OCI-LY1 (cell line): ENCODE data around the gene COL20A1.

ENCODE experiments used
- H2AFZ ChIP-seq: fragments of 200-600 bp; sonication (generic), shearing (Covaris generic); 2 replicates; pipeline ENCODE4 v1.6.0; 2014; ENCODE audit warnings: antibody characterized with exemption, mild to moderate bottlenecking, low read length
- H3F3A ChIP-seq: fragments of 200-600 bp; sonication (generic), shearing (Covaris generic); 2 replicates; pipeline ENCODE4 v1.6.0; 2014; ENCODE audit warnings: mild to moderate bottlenecking, antibody characterized with exemption, low read length, moderate library complexity; ENCODE audit not compliant: insufficient read depth
- H3K27ac ChIP-seq: fragments of 200-600 bp; sonication (generic); 2 replicates; pipeline ENCODE4 v1.5.1; 2014; ENCODE audit warnings: low read length, mixed run types, mild to moderate bottlenecking, low read depth; ENCODE audit not compliant: poor library complexity, severe bottlenecking
- H3K27me3 ChIP-seq: fragments of 200-600 bp; sonication (generic); 2 replicates; pipeline ENCODE4 v1.6.0; 2014; ENCODE audit warnings: antibody characterized with exemption, mild to moderate bottlenecking, low read length, moderate library complexity; ENCODE audit not compliant: insufficient read depth
- H3K36me3 ChIP-seq: fragments of 200-600 bp; sonication (generic); 2 replicates; pipeline ENCODE4 v1.6.1; 2014; ENCODE audit warnings: mild to moderate bottlenecking, antibody characterized with exemption, low read length, moderate library complexity, mixed read lengths; ENCODE audit not compliant: insufficient read depth
- H3K4me1 ChIP-seq: fragments of 200-600 bp; sonication (generic); 2 replicates; pipeline ENCODE4 v1.5.1; 2014; ENCODE audit warnings: mild to moderate bottlenecking, low read length, moderate library complexity; ENCODE audit not compliant: insufficient read depth, severe bottlenecking
- H3K4me2 ChIP-seq: fragments of 200-600 bp; sonication (generic), shearing (Covaris generic); 2 replicates; pipeline ENCODE4 v1.6.1; 2014; ENCODE audit warnings: low read length
- H3K4me3 ChIP-seq: fragments of 200-600 bp; sonication (generic); 2 replicates; pipeline ENCODE4 v1.5.1; 2014; ENCODE audit warnings: low read length, low read depth, mild to moderate bottlenecking, mixed read lengths; ENCODE audit not compliant: poor library complexity, severe bottlenecking
- H3K79me2 ChIP-seq: fragments of 200-600 bp; shearing (Covaris generic); 2 replicates; pipeline ENCODE4 v1.6.1; 2016; ENCODE audit warnings: mixed run types, low read length, mixed read lengths; ENCODE audit not compliant: insufficient read depth
- H3K9ac ChIP-seq: fragments of 200-600 bp; sonication (generic), shearing (Covaris generic); 2 replicates; pipeline ENCODE4 v1.6.1; 2014; ENCODE audit warnings: mild to moderate bottlenecking, low read length, mixed read lengths
- H3K9me2 ChIP-seq: fragments of 200-600 bp; sonication (generic), shearing (Covaris generic); 2 replicates; pipeline ENCODE4 v1.6.1; 2014; ENCODE audit warnings: low read depth, mild to moderate bottlenecking, low read length, mixed read lengths
- H3K9me3 ChIP-seq: fragments of 200-600 bp; shearing (Covaris generic); 2 replicates; pipeline ENCODE4 v1.6.1; 2014; ENCODE audit warnings: low read length, mixed read lengths
- H4K20me1 ChIP-seq: fragments of 200-600 bp; sonication (generic), shearing (Covaris generic); 2 replicates; pipeline ENCODE4 v1.6.0; 2016; ENCODE audit warnings: mild to moderate bottlenecking, low read length; ENCODE audit not compliant: insufficient read depth
- EZH2 ChIP-seq: fragments of 200-600 bp; sonication (generic), shearing (Covaris generic); IDR thresholded peaks from 2 replicates; pipeline ENCODE4 v1.8.0; 2017; ENCODE audit warnings: borderline replicate concordance, mixed run types, mild to moderate bottlenecking, antibody characterized with exemption, low read length, moderate library complexity, mixed read lengths
- TF ChIP-seq, protein P1 (sequence below): fragments of 200-600 bp; sonication (generic), shearing (Covaris generic); IDR thresholded peaks from 2 replicates; pipeline ENCODE4 v1.5.1; 2017; ENCODE audit warnings: mild to moderate bottlenecking, antibody characterized with exemption, low read length, moderate library complexity, mixed read lengths

Gene COL20A1

DNA sequence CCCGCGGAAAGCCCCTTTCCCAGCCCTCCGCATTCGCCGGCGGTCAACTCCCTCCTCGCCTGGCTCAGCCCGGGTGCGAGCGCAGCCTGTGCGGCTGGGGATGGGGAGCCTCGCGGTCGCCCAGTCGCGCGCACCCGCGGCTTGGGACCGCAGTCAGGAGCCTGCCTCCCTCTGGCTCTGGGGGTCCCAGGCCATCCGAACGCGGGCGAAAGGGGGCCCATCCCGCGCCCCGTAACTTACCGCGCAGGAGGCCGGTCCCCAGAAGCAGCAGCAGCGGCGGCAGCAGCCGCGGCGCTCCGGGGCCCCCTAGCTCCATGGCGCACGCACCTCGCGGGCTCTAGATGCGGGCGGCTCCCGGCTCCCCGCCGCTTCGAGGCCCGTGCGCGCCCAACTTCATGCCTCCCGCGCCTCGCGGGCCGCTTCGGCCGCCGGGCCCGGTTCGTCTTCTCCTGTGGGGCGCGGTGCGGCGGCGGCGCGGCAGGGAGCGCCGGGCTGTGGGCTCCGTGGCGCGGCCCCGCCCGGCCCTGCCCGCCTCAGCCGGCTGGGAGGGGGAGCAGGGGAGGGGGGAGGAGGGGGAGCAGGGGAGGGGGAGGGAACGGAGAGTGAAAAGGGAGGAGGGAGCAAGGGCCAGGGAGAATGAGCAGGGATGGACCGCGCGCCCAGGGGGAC lies 68.0 kb downstream of the COL20A1 start, which contains the start of gene CHRNA4:
CHRNA4 (minus strand) TSS at position 500 of the 669 bp plus-strand sequence; CDS start at position 316, 184 bp downstream.
- no peak within 1 kb of the TSS for H3K27ac ChIP-seq
- no peak for TF ChIP-seq EZH2
- TF ChIP-seq, protein P1, sequence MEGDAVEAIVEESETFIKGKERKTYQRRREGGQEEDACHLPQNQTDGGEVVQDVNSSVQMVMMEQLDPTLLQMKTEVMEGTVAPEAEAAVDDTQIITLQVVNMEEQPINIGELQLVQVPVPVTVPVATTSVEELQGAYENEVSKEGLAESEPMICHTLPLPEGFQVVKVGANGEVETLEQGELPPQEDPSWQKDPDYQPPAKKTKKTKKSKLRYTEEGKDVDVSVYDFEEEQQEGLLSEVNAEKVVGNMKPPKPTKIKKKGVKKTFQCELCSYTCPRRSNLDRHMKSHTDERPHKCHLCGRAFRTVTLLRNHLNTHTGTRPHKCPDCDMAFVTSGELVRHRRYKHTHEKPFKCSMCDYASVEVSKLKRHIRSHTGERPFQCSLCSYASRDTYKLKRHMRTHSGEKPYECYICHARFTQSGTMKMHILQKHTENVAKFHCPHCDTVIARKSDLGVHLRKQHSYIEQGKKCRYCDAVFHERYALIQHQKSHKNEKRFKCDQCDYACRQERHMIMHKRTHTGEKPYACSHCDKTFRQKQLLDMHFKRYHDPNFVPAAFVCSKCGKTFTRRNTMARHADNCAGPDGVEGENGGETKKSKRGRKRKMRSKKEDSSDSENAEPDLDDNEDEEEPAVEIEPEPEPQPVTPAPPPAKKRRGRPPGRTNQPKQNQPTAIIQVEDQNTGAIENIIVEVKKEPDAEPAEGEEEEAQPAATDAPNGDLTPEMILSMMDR, result no peak
- H3K9me3 ChIP-seq, result no peaks in the 10 kb centered on the region
- H3K9me2 ChIP-seq, result no peaks in the 10 kb centered on the region
- H3F3A ChIP-seq, result no peaks in the 10 kb centered on the region
- H3K4me1 ChIP-seq, result no peaks in the 10 kb centered on the region
- no peak within 1 kb of the TSS for H2AFZ ChIP-seq
- H4K20me1 ChIP-seq, result no peaks in the 10 kb centered on the region
- 0 out of 2 replicates have a peak, but pooled peaks cover 3% of the 10 kb centered on the region for H3K27me3 ChIP-seq
- H3K79me2 ChIP-seq, result no peaks in the 10 kb centered on the region
- no peak within 1 kb of the TSS for H3K4me2 ChIP-seq
- no peaks in the 10 kb centered on the region for H3K36me3 ChIP-seq
- no peak within 1 kb of the TSS for H3K9ac ChIP-seq
- no peak within 1 kb of the TSS for H3K4me3 ChIP-seq

DNA sequence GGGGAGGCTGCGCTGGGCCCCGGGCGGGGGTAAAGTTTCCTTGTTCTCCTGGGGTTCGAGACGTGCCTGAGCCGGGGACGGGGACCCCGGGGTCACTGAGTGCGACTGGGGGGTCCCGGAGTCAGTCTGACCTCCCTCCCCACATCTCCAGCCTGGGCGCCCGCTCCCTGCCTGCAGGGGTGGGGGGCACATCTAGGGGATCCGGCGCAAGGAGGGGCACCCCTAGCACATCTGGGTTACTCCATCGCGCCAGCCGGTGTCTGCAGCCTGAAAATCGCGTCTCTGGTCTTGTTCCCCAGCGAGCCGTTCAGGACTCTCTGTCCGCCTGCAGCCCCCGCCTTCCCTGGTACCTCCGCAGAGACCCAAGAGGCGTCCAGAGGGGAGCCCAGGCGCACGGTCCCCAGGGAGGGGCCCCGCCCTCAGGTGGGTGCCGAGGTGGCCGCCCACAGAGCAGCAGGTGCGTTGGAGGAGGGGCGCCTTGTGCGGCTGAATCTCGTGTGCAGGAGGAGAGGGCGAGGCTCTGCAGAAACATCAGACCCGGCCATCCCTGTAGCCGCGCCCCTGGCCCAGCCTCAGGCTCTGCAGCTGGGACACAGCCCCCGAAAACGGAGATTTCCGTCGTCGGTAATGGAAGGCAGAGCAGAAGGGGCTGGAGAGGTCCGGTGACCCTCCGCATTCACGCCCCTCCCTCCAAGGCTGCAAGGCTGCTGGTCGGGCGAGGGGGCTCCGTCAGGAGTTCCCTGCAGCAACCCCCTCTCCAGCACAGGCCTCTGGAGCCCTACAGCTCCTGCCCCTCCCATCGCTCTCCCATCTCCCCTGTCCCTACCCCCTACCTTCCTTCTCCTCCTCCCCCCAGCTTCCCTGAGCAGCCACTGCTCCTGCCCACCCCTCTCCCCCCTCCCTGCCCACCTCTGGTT lies 68.8 kb downstream of the COL20A1 start:
- H3K9ac ChIP-seq, result no peak overlapping the region
- H3K4me3 ChIP-seq, result no peak overlapping the region
- H4K20me1 ChIP-seq, result no peaks in the 10 kb centered on the region
- H3K79me2 ChIP-seq, result no peaks in the 10 kb centered on the region
- 0 out of 2 replicates have a peak, but pooled peaks cover 3% of the 10 kb centered on the region for H3K27me3 ChIP-seq
- H3K27ac ChIP-seq, result no peak overlapping the region
- no peaks in the 10 kb centered on the region for H3K4me1 ChIP-seq
- no peaks in the 10 kb centered on the region for H3K36me3 ChIP-seq
- no peaks in the 10 kb centered on the region for H3K9me2 ChIP-seq
- no peaks in the 10 kb centered on the region for H3F3A ChIP-seq
- TF ChIP-seq, protein P1, result no peak
- TF ChIP-seq EZH2, result no peak
- H3K4me2 ChIP-seq, result no peak overlapping the region
- H3K9me3 ChIP-seq, result no peaks in the 10 kb centered on the region
- no peak overlapping the region for H2AFZ ChIP-seq

DNA sequence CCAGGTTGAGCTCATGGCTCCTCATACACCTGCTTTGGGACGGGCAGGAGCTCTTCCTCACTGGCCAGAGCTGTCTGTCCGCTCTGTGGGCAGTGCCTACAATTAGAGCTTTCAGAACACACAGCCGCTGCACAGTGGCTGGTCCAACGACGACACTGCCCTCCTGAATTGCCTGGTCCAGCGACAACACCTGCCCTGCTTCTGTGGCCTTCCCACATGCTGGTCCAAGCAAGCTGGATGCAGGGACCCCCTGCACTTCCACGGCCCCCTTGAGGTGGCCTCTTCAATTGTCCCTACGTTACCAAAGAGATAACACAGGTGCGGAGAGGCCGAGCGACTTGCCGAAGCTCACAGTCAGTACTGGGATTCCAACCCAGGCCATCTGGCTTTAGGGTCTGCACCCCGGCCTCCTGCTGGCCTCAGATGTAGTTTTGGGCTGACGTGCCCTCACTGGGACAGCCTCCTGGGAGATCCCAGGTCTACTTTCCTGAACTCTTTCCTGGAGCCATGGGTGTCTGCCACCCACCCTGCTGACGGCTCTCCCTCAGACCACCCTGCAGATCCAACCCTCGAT lies 69.5 kb downstream of the COL20A1 start:
- Histone ChIP-seq H4K20me1 (no peaks in the 10 kb centered on the region), H3K9ac (no peak overlapping the region), H3F3A (no peaks in the 10 kb centered on the region), H3K79me2 (no peaks in the 10 kb centered on the region), H3K27ac (no peak overlapping the region), H2AFZ (no peak overlapping the region), H3K36me3 (no peaks in the 10 kb centered on the region), H3K4me2 (no peak overlapping the region), H3K4me3 (no peak overlapping the region), H3K9me2 (no peaks in the 10 kb centered on the region), H3K9me3 (no peaks in the 10 kb centered on the region), H3K4me1 (no peaks in the 10 kb centered on the region), H3K27me3 (0 out of 2 replicates have a peak, but pooled peaks cover 3% of the 10 kb centered on the region)
- TF ChIP-seq EZH2, result no peak
- TF ChIP-seq, protein P1, result no peak
